HEK293 (cell line): ENCODE measurements around the gene EGR1.
A peak's percentile ranks its signal among the peaks of the same experiment; 100 is the strongest.

Experiments used
- CTCF ChIP-seq: fragments of 450-650 bp; formaldehyde crosslinking; IDR thresholded peaks from 2 replicates; pipeline ENCODE4 v1.5.1; 2016; ENCODE audit warnings: missing biosample characterization, missing genetic modification characterization
- GLIS1 ChIP-seq: fragments of 450-650 bp; formaldehyde crosslinking; IDR thresholded peaks from 2 replicates; pipeline ENCODE4 v1.5.1; 2016; ENCODE audit warnings: missing biosample characterization, missing genetic modification characterization
- KLF1 ChIP-seq: fragments of 450-650 bp; formaldehyde crosslinking; IDR thresholded peaks from 2 replicates; pipeline ENCODE4 v1.5.1; 2016; ENCODE audit warnings: missing biosample characterization, missing genetic modification characterization
- KLF10 ChIP-seq: fragments of 450-650 bp; IDR thresholded peaks from 2 replicates; pipeline ENCODE4 v1.5.1; 2018; ENCODE audit warnings: missing biosample characterization, mild to moderate bottlenecking, missing genetic modification characterization
- REST ChIP-seq: fragments of 450-650 bp; formaldehyde crosslinking; IDR thresholded peaks from 2 replicates; pipeline ENCODE4 v1.5.1; 2016; ENCODE audit warnings: missing biosample characterization, missing genetic modification characterization
- SETDB1 ChIP-seq: IDR thresholded peaks from one replicate; pipeline ENCODE4 v1.6.1; 2017; ENCODE audit warnings: mild to moderate bottlenecking, low read length, moderate library complexity, mixed read lengths; ENCODE audit not compliant: insufficient read length
- YY2 ChIP-seq: fragments of 450-650 bp; formaldehyde crosslinking; IDR thresholded peaks from 2 replicates; pipeline ENCODE4 v1.5.1; 2016; ENCODE audit warnings: missing biosample characterization, missing genetic modification characterization
- ZBTB17 ChIP-seq: fragments of 450-650 bp; formaldehyde crosslinking; IDR thresholded peaks from 2 replicates; pipeline ENCODE4 v1.5.1; 2016; ENCODE audit warnings: missing biosample characterization, missing genetic modification characterization
- ZBTB20 ChIP-seq: fragments of 450-650 bp; formaldehyde crosslinking; IDR thresholded peaks from 2 replicates; pipeline ENCODE4 v1.5.1; 2016; ENCODE audit warnings: missing biosample characterization, missing genetic modification characterization
- ZBTB26 ChIP-seq: fragments of 450-650 bp; formaldehyde crosslinking; optimal IDR thresholded peaks from 2 replicates; pipeline ENCODE3; 2016; ENCODE audit warnings: missing biosample characterization, mild to moderate bottlenecking, missing genetic modification characterization
- ZNF132 ChIP-seq: fragments of 450-650 bp; formaldehyde crosslinking; IDR thresholded peaks from 2 replicates; pipeline ENCODE4 v1.5.1; 2017; ENCODE audit warnings: missing biosample characterization, missing genetic modification characterization, borderline replicate concordance
- ZNF140 ChIP-seq: fragments of 450-650 bp; formaldehyde crosslinking; IDR thresholded peaks from 2 replicates; pipeline ENCODE4 v1.5.1; 2016; ENCODE audit warnings: missing biosample characterization, missing genetic modification characterization
- ZNF311 ChIP-seq: fragments of 450-650 bp; formaldehyde crosslinking; IDR thresholded peaks from 2 replicates; pipeline ENCODE4 v1.5.1; 2017; ENCODE audit warnings: missing biosample characterization, missing genetic modification characterization, borderline replicate concordance
- ZNF394 ChIP-seq: fragments of 450-650 bp; formaldehyde crosslinking; IDR thresholded peaks from 2 replicates; pipeline ENCODE4 v1.5.1; 2016; ENCODE audit warnings: missing biosample characterization, missing genetic modification characterization, mild to moderate bottlenecking, moderate library complexity, borderline replicate concordance
- ZNF404 ChIP-seq: fragments of 450-650 bp; formaldehyde crosslinking; IDR thresholded peaks from 2 replicates; pipeline ENCODE4 v1.5.1; 2017; ENCODE audit warnings: missing biosample characterization, missing genetic modification characterization
- ZNF433 ChIP-seq: fragments of 450-650 bp; formaldehyde crosslinking; IDR thresholded peaks from 2 replicates; pipeline ENCODE4 v1.5.1; 2016; ENCODE audit warnings: missing biosample characterization, missing genetic modification characterization, low read depth
- ZNF521 ChIP-seq: fragments of 450-650 bp; formaldehyde crosslinking; IDR thresholded peaks from 2 replicates; pipeline ENCODE4 v1.5.1; 2017; ENCODE audit warnings: missing biosample characterization, mild to moderate bottlenecking, missing genetic modification characterization
- ZNF549 ChIP-seq: fragments of 450-650 bp; IDR thresholded peaks from 2 replicates; pipeline ENCODE4 v1.5.1; 2018; ENCODE audit warnings: missing biosample characterization, missing genetic modification characterization, mild to moderate bottlenecking, inconsistent platforms, moderate library complexity
- ZNF555 ChIP-seq: fragments of 450-650 bp; formaldehyde crosslinking; conservative IDR thresholded peaks from 2 replicates; pipeline ENCODE4 v1.5.1; 2017; ENCODE audit warnings: missing biosample characterization, mild to moderate bottlenecking, missing genetic modification characterization, inconsistent platforms
- TF ChIP-seq, protein P1 (sequence below): fragments of 450-650 bp; formaldehyde crosslinking; IDR thresholded peaks from 2 replicates; pipeline ENCODE4 v1.5.1; 2017; ENCODE audit warnings: missing biosample characterization, mild to moderate bottlenecking, missing genetic modification characterization, moderate library complexity
- TF ChIP-seq, protein P2 (sequence below): fragments of 450-650 bp; formaldehyde crosslinking; IDR thresholded peaks from 2 replicates; pipeline ENCODE4 v1.5.1; 2016; ENCODE audit warnings: missing biosample characterization, missing genetic modification characterization, borderline replicate concordance
- TF ChIP-seq, protein P3 (sequence below): fragments of 450-650 bp; IDR thresholded peaks from 2 replicates; pipeline ENCODE4 v1.5.1; 2018; ENCODE audit warnings: missing biosample characterization, mild to moderate bottlenecking, missing genetic modification characterization

Gene EGR1

DNA sequence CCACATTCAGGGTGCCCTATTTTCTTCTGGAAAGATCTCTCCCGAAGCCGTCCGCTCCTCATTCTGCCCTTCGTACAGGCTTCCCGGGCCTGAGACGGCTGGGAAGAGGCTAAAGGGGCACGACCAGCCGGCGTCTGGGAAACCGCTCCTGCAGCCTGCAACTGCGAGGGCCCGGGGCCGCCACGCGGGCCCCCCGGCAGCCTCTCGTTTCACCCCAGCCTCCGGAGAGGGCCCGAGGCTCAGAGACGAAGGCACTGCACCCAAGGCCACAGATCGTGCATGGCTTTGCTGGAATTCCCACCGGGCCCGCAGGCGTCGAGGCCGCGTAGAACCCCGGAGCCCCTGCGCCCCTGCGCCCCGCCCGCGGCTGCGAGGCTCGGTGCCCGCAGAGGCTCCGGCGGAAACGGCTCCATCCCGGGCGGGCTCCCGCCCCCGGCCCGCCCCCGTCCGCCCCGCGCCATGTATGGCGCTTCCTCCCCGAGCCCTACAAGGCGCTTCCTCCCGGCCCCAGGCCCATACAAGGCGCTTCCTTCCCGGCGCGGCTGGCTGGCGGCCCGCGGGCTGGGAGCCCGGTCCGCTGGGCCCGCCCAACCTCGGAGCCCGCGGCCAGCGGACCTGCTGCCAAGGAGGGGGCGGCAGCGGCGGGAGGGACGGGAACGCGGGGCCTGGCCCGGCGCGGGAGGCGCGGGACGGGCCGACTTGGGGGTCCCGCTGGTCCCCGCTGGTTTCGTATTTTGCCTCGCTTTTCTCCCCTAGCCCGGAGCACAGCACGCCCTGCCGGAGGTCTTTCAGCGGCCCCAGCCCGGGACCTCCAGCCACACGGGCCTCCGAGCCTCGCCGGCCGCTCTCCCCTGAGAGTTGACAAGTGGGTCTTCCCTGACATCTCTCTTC is 26.6 kb downstream of the EGR1 start (continued):
- TF ChIP-seq, protein P1, sequence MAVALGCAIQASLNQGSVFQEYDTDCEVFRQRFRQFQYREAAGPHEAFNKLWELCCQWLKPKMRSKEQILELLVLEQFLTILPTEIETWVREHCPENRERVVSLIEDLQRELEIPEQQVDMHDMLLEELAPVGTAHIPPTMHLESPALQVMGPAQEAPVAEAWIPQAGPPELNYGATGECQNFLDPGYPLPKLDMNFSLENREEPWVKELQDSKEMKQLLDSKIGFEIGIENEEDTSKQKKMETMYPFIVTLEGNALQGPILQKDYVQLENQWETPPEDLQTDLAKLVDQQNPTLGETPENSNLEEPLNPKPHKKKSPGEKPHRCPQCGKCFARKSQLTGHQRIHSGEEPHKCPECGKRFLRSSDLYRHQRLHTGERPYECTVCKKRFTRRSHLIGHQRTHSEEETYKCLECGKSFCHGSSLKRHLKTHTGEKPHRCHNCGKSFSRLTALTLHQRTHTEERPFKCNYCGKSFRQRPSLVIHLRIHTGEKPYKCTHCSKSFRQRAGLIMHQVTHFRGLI: peak; percentile 90
- TF ChIP-seq CTCF (peak; percentile 20; the same call in 1 of the 2 replicates), KLF10 (tag by site-specific recombination) (peak; percentile 80; the same call in 1 of the 2 replicates), ZBTB20 (tag by site-specific recombination) (peak; percentile 87), ZNF140 (tag by site-specific recombination) (no peak), KLF1 (tag by site-specific recombination) (peak; percentile 11; the same call in 1 of the 2 replicates), ZBTB17 (tag by site-specific recombination) (no peak), YY2 (tag by site-specific recombination) (no peak), REST (tag by site-specific recombination) (peak; percentile 12; the same call in 1 of the 2 replicates), ZNF433 (tag by site-specific recombination) (no peak), ZNF311 (tag by site-specific recombination) (no peak), ZNF404 (tag by site-specific recombination) (no peak), ZNF132 (tag by site-specific recombination) (no peak), SETDB1 (no peak), GLIS1 (tag by site-specific recombination) (peak; percentile 70), ZNF555 (tag by site-specific recombination) (no peak), ZBTB26 (tag by site-specific recombination) (peak; percentile 67), ZNF394 (no peak), ZNF549 (no peak), ZNF521 (tag by site-specific recombination) (no peak)
- TF ChIP-seq, protein P2, sequence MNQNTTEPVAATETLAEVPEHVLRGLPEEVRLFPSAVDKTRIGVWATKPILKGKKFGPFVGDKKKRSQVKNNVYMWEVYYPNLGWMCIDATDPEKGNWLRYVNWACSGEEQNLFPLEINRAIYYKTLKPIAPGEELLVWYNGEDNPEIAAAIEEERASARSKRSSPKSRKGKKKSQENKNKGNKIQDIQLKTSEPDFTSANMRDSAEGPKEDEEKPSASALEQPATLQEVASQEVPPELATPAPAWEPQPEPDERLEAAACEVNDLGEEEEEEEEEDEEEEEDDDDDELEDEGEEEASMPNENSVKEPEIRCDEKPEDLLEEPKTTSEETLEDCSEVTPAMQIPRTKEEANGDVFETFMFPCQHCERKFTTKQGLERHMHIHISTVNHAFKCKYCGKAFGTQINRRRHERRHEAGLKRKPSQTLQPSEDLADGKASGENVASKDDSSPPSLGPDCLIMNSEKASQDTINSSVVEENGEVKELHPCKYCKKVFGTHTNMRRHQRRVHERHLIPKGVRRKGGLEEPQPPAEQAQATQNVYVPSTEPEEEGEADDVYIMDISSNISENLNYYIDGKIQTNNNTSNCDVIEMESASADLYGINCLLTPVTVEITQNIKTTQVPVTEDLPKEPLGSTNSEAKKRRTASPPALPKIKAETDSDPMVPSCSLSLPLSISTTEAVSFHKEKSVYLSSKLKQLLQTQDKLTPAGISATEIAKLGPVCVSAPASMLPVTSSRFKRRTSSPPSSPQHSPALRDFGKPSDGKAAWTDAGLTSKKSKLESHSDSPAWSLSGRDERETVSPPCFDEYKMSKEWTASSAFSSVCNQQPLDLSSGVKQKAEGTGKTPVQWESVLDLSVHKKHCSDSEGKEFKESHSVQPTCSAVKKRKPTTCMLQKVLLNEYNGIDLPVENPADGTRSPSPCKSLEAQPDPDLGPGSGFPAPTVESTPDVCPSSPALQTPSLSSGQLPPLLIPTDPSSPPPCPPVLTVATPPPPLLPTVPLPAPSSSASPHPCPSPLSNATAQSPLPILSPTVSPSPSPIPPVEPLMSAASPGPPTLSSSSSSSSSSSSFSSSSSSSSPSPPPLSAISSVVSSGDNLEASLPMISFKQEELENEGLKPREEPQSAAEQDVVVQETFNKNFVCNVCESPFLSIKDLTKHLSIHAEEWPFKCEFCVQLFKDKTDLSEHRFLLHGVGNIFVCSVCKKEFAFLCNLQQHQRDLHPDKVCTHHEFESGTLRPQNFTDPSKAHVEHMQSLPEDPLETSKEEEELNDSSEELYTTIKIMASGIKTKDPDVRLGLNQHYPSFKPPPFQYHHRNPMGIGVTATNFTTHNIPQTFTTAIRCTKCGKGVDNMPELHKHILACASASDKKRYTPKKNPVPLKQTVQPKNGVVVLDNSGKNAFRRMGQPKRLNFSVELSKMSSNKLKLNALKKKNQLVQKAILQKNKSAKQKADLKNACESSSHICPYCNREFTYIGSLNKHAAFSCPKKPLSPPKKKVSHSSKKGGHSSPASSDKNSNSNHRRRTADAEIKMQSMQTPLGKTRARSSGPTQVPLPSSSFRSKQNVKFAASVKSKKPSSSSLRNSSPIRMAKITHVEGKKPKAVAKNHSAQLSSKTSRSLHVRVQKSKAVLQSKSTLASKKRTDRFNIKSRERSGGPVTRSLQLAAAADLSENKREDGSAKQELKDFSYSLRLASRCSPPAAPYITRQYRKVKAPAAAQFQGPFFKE (tag by site-specific recombination): no peak
- TF ChIP-seq, protein P3, sequence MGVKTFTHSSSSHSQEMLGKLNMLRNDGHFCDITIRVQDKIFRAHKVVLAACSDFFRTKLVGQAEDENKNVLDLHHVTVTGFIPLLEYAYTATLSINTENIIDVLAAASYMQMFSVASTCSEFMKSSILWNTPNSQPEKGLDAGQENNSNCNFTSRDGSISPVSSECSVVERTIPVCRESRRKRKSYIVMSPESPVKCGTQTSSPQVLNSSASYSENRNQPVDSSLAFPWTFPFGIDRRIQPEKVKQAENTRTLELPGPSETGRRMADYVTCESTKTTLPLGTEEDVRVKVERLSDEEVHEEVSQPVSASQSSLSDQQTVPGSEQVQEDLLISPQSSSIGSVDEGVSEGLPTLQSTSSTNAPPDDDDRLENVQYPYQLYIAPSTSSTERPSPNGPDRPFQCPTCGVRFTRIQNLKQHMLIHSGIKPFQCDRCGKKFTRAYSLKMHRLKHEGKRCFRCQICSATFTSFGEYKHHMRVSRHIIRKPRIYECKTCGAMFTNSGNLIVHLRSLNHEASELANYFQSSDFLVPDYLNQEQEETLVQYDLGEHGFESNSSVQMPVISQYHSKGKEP (tag by site-specific recombination): peak; percentile 28; the same call in 1 of the 2 replicates
